K562 treated with DMSO at 1 percent for 4 hours (cell line): Measurements from ENCODE around the gene FGR. TPM values are rescaled to one million over a fixed set of nuclear protein-coding genes. Genes with fewer than 3 reads are reported as not detected.

Source experiments
- total RNA-seq: library from RNA; unstranded; fragments of 300-600 nt; gene quantifications from 2 replicates; pipeline ENCODE4 v1.2.3, GENCODE V29; 2022; ENCODE audit not compliant: insufficient read depth

FGR gene
- not detected in 2 replicates for total RNA-seq

GRCh38 chr1:27634985-27635367 is at the start of gene FGR:
FGR (minus strand) TSS chr1:27635185; CDS start chr1:27623916, 11,269 bp downstream.

DNA sequence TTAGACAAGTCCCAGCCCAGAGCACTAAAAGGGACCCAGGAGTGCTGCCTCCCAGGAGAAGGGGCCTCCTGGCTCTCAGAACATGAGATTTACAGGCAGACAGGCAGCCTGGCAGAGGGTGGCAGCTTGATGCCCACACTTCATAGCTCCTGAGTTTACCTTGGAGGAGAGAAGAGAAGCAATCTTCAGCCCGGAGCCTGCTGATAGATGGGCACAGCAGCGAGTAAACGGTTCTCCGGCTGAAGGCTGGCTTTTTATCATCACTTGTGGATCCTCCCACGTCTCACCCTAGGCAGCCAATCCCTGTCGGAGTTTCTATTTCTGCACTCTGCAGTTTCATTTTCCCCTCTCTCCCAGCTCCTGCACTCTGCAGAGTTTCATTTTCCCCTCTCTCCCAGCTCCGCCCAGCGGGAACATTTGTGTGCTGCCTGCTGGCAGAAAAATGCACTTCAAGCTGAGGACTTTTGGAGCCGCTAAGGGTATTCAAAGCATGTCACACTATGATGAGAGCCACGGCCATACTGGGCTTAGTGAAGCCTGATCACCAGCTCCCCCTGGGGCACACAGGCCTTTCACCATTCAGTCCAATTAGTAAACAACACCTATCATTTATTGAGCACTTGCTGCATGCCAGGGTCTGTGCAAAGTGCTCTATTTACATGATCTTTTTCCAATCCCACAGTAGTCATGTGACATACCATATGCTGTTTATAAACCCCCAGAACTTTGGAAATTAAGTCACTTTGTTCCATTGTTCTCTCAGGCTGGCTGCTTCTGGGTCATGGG is 37.2 kb upstream of the FGR start, which contains the start of gene IFI6:
Gene IFI6, minus strand, starts transcription at position 229 of the 786 bp plus-strand sequence. CDS start 2,878 bp downstream, outside the sequence.

GRCh38 chr1:27603681-27604578 is 31.1 kb downstream of the FGR start, which contains the start of gene AHDC1:
AHDC1 (minus strand) TSS chr1:27604144; CDS start chr1:27552115, 52,029 bp downstream.

Other genes starting within 250 kb of the FGR start
- gene GPR3, start 242.6 kb downstream of the FGR start, total RNA-seq: 5.5 and 6.0 TPM in 2 replicates
- gene WASF2, start 145.0 kb downstream of the FGR start, total RNA-seq: 69.5 and 73.6 TPM in 2 replicates
- gene AHDC1, start 31.0 kb downstream of the FGR start, total RNA-seq: 14.2 and 23.9 TPM in 2 replicates
- 26.8 and 29.7 TPM in 2 replicates for gene IFI6, start 37.0 kb upstream of the FGR start, total RNA-seq
- 5.4 and 7.8 TPM in 2 replicates for gene FAM76A, start 90.8 kb upstream of the FGR start, total RNA-seq
- 28.1 and 42.3 TPM in 2 replicates for gene STX12, start 138.0 kb upstream of the FGR start, total RNA-seq
- gene PPP1R8, start 195.6 kb upstream of the FGR start, total RNA-seq: 57.8 and 72.2 TPM in 2 replicates
- 12.5 and 18.1 TPM in 2 replicates for gene THEMIS2, start 237.4 kb upstream of the FGR start, total RNA-seq